NOMO-1 treated with DMSO at 0.1 percent for 48 hours (cell line): ENCODE results near the gene GNA12.
"Not testable (repeated sequence)": the region's sequence is repeated elsewhere in the genome, so short reads cannot be mapped to it uniquely, and the experiment has no call there.

Source experiments
- DNase-seq: peaks from one replicate; lab custom pipeline; 2025; ENCODE audit not compliant: unreplicated experiment; lab: John Stamatoyannopoulos, UW

The GNA12 gene

DNA sequence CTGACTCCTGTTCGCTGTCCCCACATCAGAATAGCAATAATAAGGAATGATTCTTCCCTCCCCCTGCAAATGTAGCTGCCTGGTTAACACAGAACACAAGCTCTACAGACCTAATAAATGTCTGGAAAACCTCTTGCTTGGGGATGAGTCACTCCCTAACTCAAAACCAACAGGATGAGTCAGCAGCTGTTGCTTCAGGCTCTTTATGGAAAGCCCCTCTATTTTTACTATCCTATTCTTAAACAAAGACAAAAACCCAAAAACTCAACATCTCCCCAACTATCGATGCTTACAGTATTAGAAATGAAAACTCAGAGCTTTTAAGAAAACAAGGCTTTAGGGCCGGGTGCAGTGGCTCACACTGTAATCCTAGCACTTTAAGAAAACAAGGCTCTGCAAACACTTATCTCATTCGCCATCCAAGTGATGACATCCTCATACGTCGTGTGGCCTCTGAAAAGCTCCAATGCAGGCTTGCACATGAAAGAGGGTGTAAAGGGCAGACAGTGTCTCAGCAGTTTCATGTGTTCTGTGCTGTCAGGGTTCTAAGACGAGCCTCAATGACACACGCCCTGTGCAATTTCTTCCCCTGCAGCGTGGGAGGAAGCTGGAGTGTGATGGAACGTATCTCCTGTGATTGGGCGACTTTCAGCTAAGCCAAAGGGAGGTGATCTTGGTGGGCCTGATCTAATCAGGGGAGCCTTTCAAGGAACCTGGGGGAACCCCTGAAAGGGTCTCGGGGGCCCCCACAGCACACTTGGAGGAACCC is 86.0 kb downstream of the GNA12 start:
- DNase-seq = peak; percentile 89

- no peak for DNase-seq
Observed at GRCh38 chr7:2757361-2757903, 86.7 kb downstream of the GNA12 start.

DNA sequence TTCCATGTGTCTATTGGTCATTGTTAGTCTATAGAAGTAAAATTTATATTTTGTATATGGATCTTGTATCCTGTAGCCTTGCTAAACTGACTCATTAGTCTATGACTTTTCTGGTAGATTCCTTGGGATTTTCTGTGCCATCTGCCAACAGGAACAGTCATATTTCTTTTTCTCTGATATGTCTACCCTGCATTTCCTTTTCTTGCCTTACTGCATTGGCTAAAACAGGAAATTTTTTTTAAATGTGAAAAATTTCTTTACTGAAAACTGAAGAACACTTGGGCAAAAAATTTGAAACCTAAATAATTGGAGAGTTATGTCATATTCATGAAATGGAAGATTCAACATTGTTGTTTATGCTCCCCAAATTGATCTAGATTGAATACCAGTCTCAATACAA is 88.6 kb downstream of the GNA12 start:
- no peak for DNase-seq

GRCh38 chr7:2754912-2755311 is 89.2 kb downstream of the GNA12 start:
- DNase-seq = no peak

DNA sequence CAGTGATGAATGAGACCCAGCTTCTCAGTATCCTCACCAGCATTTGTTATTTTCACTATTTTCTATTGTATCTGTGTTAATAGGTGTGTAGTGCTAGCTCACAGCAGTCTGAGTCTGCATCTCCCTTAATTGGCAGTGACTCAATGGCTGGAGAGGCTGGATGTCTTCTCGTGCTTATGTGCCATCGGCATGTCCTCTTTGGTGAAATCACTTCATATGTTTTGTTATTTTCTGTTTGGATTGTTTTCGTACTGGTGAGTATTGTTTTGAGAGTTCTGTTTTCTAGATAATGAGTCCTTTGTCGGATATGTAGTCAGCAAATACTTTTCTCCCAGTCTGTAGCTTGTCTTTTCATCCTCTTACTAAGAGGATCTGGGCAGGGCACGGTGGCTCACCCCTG is 90.0 kb downstream of the GNA12 start:
- no peak for DNase-seq

- DNase-seq = no peak
Observed at GRCh38 chr7:2753148-2753547, 91.0 kb downstream of the GNA12 start.

DNA sequence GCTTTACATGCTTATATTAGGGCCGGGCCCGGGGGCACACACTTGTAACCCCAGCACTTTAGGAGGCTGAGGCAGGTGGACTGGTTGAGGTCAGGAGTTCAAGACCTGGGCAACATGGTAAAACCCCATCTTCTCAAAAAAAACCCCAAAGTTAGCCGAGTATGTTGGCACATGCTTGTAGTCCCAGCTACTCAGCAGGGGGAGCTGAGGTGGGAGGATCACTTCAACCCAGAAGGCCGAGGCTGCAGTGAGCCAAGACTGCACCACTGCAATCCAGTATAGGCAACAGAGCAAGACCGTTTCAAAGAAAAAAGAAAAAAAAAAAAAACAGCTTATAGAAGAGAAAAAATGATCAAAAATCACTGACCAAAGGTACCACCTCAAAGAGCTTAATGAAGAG is 93.0 kb downstream of the GNA12 start:
- no peak for DNase-seq

DNA sequence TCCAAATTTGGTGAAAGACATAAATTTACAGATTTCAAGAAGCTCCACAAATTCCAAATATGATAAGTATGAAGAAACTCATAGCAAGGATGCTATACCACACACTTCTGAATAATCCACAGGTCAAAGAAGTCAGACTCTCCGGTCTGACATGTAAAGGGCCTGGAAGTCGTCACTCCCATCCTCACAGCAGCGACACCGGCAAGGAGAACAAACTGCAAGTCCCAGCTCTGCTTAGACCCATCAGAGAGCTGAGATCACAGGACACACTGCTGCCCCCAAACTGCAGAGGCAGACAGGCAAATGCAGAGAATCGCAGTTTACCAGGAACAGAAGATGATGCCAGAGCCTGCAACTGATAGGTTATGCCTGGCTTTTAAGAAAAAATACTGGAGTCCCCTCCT is 94.1 kb downstream of the GNA12 start:
- DNase-seq = no peak

DNA sequence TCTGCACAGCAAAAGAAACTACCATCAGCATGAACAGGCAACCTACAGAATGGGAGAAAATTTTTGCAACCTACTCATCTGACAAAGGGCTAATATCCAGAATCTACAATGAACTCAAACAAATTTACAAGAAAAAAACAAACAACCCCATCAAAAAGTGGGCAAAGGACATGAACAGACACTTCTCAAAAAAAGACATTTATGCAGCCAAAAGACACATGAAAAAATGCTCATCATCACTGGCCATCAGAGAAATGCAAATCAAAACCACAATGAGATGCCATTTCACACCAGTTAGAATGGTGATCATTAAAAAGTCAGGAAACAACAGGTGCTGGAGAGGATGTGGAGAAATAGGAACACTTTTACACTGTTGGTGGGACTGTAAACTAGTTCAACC is 95.4 kb downstream of the GNA12 start:
- DNase-seq = not testable (repeated sequence)

DNA sequence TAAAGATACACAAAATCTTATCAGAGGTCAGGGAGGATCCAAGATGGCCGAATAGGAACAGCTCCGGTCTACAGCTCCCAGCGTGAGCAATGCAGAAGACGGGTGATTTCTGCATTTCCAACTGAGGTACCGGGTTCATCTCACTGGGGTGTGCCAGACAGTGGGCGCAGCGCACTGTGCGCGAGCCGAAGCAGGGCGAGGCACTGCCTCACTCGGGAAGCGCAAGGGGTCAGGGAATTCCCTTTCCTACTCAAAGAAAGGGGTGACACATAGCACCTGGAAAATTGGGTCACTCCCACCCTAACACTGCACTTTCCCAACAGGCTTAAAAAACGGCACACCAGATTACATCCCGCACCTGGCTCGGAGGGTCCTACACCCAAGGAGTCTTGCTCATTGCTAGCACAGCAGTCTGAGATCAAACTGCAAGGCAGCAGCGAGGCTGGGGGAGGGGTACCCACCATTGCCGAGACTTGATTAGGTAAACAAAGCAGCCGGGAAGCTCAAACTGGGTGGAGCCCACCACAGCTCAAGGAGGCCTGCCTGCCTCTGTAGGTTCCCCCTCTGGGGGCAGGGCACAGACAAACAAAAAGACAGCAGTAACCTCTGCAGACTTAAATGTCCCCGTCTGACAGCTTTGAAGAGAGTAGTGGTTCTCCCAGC is 100.5 kb downstream of the GNA12 start:
- not testable (repeated sequence) for DNase-seq

DNA sequence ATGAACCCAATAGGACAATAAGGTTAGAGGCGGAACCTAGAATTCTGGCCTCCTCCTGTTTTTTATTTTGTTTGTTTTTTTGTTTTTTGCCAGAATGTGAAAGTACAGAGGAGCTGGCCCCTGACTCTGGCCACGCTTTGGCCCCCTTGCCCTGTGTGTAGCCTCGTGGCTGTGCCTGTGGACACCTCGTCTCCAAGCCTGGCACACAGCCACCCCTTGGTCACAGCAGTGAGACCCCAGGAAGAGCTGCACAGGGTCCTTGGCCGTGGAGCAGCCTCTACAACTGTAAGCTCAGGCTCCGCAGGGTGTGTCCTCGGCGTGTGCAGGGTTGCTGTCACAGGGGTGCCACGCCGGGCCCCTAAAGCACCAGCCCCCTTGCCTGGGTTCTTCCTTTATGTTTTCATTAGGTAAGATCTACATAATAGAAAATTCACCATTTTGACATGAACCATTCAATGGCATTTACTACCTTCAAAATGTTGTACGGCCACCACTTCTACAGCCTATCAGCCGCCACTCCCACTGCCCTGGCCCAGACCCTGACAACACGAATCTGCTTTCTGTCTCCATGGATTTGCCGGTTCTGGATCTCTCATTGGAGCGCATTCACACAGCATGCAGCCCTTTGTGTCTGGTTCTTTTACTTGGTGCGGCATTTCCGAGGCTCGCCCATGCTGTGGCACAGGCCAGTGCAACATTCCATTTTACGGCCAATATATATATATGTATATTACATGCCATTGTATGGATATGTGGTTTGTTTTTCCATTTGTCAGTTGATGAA is 105.2 kb downstream of the GNA12 start:
- DNase-seq = no peak

- DNase-seq = peak; percentile 81
Observed at GRCh38 chr7:2737771-2738540, 106.2 kb downstream of the GNA12 start.

DNA sequence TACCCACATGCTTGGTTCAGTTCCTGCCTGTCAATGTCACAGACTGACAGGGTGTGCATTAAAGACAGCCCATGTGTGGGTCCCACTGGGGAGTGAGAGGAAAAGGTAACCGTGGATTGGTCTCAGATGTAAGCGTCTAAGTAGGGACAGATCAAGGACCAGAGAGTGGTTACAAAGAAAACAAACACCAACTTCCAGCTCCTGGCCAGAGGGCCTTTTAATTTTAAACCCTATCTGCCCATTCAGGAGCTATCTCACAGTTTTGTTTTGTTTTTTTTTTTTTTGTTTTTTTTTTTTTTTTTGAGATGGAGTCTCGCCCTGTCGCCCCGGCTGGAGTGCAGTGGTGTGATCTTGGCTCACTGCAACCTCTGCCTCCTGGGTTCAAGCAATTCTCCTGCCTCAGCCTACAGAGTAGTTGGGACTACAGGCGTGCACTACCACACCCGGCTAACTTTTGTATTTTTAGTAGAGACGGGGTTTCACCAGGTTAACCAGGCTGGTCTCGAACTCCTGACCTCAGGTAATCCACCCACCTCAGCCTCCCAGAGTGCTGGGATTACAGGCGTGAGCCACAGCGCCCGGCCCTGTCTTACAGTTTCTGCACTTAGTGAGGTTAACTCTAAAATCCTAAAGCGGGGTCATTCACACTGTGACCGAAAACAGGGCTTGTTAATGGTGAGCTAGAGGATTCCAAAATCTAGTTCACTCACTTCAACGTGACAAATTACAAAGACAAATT is 106.9 kb downstream of the GNA12 start:
- not testable (repeated sequence) for DNase-seq

GRCh38 chr7:2736411-2736914 is 107.6 kb downstream of the GNA12 start:
- DNase-seq = no peak

DNA sequence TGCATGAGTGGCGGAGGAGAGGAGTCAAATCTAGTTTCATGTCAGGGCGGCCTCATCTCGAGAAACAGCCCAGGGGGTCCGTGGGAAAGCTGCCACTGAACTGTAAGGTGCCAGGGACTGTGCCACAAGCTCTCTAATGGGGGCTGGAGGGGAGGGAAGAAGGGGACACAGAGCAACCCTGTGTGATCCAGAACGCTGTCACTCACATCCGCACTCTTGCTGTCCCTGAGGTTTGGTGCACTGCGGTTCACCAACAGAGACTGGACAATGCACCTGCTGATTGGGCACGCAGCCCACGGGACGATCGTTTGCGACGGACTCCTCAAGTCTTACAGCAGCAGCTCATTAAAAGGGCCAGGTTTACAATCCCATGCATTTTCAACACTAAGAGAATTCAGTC is 108.4 kb downstream of the GNA12 start:
- DNase-seq = no peak

DNA sequence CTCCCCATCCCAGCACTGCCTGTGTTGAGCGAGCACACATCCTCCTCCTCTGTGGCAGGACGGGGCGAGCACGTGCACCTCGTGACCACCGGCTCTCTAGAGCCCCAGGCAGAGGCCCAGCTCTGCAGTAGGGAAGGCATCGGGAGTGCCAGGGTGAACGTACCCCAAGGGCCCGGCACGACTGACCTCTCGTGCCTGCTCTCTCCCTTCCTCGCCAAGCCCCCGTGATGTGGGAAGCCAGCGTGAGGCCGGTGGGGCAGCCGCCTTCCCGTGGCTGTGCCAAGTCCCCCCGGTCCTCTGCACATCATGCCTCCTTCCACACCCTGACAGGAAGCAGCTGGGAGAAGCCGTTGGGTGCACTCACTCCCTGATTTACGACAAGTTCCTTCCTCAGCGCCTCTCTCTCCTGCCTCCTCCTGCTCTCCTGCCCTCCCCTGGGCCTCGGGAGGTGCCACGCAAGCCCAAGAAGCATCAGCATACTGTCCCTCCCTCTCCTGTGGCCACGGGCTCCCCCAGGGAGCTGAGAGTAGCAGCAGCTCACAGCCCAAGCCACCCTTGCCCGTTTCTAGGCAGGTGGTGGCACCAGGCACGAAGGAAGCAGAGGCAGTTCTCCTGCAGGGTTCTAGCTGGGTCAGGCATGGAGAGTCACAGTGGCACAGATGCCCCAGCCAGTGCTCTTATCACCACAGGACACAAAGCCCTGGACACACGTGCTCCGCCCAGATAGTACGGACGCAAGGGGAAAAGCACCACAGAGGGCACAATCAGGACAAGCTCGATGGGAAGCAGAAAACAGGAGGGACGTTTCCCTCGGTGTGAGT is 109.1 kb downstream of the GNA12 start:
- DNase-seq = peak; percentile 99

DNA sequence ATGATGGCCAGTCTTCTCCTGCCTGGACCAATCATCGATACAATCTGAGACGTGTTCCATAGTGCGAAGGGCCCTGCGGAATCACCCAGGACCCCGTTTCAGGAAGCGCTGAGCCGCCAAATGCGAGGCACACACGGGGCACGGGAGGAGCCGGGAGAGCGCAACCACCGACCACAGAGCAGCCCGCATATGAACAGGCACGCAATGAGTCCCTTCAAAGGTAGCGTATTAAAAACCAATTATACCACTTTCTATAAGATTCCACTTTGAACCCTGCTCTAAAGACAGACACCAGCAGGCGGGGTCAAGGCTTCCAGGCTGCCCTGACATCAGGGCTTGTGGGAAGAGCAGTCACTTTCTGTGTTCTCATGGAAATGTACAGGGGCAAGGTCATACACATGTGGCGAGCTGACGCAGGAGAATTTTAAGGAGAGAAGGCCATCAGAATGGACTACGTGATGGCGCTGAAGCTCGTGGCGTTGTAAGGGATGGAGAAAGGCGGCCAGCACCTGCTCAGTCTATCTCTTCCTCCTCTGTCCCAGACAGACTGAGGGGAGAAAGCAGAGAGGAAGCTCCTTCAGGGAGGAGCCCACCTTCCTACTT is 109.9 kb downstream of the GNA12 start:
- peak; percentile 39 for DNase-seq

DNA sequence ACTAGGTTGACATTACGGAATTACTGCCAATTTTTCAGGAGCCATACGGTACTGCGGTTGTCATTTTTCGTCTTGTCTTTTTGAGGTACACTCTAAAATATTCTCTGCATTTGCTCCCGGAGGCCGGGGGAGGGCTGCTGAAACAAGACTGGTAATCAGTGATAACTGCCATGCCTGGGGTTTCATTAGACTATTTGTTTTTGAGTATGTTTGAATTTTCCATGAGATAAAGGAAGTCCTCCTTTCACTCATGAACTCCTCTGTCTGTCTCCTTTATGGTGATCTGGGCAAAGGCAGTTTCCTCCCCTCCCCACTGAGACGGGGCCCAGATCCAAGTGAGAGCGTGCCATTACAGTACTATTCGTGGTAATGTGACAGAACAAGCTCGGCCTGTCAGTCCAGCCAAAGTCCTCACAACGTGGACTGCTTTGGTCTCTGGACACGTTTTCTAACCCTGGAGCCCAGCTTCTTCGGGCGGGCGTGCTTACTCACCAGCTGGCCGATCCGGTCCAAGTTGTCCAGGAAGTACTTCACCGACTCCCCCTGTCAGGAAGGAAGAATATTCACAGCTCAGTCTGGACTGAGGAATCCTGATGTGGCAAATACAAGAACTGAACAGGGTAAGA is 111.0 kb downstream of the GNA12 start:
- no peak for DNase-seq
